TTC549 (cell line): Measurements from ENCODE around the gene CLIC3.

ENCODE experiments used
- FAIRE-seq: peaks from 2 replicates; lab custom pipeline; 2012; peaks lifted over from hg19 to GRCh38; lab: Jason Lieb, UNC

CLIC3 gene

DNA sequence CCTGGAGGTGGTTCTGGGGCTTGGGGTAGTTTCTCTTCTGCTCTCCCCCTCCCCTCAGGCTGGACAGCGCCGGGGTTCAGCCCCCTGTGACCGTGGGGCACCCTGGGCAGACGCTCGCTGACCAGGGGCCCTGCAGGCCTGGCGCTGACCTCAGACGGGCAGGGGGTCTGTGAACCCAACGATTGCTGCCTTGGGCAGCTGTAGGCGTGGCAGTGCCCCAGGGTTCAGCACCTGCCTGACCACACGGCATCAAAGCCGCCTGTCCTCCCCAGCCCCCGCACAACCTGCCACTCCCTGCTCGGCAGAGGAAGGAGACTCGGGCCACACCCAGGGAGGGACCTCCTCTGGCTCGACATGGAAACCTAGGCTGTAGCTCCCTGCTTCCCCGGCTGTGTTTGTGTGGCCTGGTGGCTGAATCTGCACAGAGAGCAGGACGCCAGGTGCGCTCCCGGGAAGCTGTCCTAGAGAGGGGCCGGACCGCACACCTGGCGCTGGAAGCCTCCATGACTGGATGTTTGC lies 32.1 kb downstream of the CLIC3 start:
- FAIRE-seq: no peak

DNA sequence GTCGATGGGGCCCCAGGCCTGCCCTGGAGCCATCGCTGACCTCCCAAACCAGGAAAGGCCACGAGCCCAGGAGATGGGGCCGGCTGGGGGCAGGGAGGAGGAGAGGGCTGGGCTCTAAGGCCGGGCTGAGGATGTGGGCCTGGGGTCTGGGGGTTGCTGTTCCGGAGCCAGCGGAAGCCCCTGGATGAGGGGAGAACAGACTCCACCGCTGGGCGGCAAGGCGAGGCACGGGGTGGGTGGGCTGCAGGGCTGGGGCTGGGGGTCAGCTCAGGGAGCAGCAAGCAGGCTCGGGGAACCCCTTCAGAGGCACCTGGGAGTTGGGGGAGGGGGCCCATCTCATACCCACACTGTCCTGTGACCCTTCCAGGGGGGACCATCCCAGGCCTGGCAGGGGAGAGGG lies 32.6 kb downstream of the CLIC3 start:
- FAIRE-seq: no peak

DNA sequence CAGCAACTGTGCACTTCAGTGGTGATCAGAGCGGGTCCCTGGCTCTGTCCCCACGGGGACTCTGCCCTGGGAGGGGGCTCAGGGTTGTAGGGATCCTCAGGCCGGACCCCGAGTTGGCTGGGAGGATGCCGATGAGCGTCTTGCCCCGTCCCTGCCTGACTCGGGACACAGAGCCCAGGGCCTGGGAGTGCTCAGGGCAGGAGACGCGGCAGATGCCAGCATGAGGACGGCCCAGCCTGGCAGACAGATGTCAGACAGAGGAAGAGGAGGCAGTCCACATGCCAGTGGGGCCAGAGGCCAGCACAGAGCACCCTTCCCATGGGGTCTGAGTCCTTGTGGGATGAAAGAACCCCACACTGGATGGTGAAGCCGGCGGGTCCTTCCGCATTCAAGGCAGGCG lies 33.0 kb downstream of the CLIC3 start:
- FAIRE-seq: no peak

DNA sequence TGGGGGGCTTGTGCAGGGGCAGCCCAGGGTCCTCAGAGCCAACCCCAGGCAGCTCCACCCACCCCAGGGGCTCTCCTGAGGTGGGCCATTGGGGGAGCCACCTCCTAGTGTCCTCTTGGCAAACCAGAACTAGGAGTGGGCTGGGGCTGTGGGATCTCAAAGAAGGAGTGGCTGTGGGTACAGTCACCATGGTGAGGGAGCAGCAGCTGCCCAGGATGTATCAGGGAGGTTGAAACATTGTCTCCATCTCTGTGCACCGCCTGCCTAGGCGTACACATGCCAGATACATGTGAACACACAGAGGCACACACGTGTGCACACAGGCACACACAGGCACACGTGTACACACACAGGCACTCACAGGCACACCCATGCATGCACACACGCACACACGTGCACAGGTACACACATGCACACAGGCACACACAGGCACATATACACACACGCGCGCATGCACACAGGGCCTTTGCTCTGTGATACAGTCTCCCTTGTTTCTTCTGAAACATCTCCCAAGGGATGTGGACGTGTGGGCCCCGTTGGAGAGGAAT lies 33.6 kb downstream of the CLIC3 start:
- FAIRE-seq: no peak

DNA sequence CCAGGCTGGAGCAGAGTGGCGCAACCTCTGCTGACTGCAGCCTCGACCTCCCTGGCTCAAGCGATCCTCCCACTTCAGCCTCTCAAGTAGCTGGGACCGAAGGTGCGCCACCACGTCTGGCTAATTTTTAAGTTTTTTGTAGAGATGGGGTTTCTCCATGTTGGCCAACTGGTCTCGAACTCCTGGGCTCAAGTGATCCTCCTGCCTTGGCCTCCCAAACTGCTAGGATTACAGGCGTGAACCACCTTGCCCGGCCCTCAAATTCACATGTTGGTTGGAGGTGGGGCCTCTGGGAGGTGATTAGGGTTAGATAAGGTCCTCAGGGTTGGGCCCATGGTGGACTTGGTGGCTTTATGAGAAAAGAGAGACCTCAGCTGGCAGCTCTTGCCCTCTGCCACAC lies 34.2 kb downstream of the CLIC3 start:
- no peak for FAIRE-seq

DNA sequence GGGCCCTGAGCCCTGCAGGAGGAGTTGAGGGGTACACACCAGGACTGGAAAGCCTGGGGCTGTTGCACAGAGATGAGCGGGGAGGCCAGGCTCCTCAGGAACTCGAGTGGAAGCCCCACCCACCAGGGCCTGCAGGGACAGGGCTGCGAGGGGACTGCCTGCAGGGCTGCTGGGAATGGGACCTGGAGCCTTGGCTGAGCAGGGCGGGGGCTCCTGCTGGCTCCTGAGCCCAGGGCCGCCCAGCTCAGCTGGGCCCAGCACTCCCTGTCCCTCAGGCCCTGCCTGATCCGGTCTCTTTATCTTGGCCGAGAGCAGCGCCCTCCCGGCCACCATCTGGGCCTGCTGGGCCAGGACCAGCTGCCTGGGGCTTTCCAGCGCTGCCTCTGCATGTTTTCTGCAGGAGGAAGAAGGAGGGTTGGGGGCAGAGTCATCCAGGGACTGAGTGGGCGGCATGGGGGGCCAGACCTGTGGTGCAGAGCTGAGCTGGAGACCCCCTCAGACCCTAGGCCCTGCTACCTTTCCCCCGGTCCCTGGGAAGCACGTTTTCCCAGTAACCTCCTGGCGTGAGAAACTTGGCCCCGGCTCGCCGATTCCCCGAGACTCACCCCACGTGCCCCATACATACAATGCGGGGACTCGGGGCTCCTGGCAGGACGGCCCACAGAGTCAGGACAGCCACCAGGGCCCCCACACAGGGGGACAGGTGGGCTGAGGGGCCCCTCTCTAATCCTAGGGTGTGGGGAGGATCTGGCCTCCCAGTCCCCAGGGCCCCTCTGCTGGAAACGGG lies 34.9 kb downstream of the CLIC3 start:
- FAIRE-seq: no peak

DNA sequence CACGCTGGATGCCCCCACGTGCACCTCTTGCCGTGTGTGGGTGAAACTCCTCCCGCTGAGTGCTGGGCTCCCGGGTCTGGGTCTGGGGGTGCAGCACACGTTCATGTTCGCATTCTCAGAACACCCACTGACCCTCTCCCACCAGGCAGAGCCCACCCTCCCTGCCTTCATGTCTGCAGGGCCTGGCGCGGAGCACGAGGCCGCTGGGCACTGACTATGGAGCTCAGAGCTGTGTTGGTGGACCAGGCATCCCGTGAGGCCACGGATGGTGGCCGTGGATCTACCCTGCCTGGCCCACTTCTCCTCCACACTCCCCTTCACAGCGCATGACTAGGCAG lies 35.5 kb downstream of the CLIC3 start:
- FAIRE-seq: no peak

DNA sequence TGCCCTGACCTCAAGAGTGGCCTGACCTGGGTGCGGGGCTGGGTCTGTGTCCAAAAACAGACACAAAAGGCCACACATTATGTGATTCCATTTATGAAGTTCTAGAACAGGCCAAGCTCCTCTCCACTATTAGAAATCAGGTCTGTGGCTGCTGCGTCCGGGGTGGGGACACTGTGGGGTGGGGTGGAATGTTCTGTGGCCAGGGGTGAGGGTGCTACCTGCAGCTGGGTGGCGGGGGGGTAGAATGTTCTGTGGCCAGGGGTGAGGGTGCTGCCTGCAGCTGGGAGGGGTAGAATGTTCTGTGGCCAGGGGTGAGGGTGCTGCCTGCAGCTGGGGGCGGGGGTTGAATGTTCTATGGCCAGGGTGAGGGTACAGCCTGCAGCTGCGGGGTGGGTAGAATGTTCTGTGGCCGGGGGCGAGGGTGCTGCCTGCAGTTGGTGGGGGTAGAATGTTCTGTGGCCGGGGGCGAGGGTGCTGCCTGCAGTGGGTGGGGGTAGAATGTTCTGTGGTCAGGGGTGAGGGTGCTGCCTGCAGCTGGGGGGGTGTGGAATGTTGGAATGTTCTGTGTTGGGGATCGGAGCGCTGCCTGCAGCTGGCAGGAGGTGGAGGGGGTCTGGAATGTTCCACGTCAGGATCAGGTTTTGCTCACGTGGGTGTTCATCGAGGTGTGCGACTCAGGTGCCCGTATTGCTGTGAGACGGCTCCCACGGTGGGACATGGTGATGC lies 36.0 kb downstream of the CLIC3 start:
- FAIRE-seq: no peak

DNA sequence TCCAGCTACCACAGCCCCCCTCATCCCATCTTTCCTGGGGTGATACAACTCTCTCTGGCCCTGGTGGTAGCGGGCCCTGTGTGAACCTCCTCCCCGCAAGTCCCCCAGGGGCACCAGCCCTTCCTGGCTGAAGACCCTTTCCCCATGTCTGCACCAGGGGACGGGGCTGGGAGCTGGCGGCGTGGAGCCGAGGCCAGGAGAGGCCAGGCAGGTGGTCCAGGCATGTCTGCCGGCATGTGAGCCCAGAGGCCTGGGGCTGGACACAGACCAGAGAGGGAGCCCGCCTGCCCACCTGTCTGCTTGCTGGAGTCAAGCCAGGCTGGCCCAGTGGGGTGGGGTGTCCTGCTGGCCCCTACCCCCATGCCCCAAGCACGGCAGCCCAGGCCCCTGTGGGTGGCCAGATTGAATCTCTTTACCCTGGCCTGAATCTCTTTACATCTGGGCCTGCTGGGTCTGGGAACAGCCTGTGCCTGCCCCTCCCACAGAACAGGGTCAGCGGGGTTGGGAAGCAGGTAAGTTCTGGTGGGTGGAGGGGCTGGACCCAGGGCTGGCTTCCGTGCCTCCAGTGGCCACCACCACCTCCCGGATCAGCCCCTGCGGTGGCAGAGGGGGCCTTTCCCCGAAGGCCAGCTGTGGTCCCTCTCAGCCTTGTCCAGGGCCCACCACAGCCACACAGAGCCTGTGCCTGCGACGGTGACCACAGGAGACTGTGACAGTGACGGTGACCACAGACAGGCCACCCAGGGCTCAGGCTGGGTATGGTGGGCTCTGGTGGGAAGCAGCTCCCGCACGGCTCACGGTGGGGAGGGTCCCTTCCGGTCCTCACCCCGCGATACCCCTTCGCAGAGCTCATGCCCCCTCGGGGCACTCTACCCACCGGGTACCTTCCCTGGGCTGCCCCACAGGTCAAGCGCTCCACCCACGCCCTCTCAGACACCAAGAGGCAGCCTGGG lies 37.2 kb downstream of the CLIC3 start:
- no peak for FAIRE-seq

DNA sequence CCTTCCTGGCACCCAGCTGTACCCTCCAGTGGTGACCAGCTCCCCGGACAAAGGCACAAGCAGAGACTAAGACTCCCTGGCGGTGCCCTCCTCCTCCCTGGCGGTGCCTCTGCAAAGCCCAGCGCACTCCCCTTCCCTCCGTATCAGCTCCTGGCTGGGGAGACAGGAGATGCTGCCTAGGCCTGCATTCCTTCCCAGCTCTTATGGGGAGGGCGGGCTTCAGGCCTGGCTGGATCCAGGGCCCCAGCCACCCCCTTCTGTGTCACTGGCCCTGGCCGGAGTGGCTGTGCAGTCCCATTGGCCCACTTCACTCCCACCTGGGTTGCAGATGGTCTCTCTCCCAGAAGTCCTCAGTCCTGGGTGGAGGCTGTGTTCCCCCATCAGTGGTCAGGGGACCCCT lies 37.9 kb downstream of the CLIC3 start:
- no peak for FAIRE-seq

DNA sequence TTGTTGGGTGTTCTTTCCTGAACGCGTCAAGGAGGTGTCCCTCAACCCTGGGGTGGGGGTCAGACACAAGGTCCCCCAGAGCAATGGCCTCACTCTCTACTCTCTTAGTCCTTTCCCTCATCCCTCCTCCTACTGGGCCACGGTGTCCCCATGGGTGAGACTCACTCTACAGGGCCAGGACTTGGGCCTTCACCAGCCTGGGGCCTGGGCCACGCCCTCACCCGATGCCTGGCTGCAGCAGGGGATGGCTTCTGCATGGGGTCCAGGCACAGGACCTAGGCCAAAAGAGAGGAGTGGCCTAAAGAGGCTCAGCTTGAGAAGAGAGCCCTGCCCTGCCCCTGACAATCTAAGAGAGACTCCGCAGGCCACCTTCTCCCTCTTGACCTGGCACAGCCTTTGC lies 38.5 kb downstream of the CLIC3 start:
- no peak for FAIRE-seq

DNA sequence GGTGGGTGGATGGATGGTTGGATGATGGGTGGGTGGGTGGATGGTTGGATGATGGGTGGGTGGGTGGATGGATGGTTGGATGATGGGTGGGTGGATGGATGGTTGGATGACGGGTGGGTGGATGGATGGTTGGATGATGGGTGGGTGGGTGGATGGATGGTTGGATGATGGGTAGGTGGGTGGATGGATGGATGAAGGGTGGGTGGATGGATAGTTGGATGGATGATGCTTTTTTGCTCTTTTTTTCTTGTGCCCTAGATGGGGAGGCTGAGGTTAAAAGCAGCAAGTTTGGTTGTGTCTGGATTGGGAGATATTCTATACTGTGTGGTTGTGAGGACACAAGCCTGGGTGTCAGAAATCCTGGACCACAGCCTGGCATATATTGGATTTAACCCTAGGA lies 38.9 kb downstream of the CLIC3 start:
- FAIRE-seq: no peak

DNA sequence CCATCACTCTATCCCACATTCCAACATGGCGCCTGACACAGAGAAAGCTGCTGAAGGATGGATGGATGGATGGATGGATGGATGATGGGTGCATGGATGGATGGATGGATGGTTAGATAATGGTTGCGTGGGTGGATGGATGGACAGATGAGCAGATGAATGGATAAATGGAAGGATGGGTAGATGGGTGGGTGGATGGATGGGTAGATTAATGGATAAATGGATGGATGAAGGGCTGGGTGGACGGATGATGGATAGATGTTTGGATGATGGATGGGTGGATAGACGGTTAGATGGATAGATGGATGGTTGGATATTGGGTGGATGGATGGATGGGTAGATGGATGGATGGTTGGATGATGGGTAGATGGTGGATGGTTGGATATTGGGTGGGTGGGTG lies 39.8 kb downstream of the CLIC3 start:
- FAIRE-seq: no peak

DNA sequence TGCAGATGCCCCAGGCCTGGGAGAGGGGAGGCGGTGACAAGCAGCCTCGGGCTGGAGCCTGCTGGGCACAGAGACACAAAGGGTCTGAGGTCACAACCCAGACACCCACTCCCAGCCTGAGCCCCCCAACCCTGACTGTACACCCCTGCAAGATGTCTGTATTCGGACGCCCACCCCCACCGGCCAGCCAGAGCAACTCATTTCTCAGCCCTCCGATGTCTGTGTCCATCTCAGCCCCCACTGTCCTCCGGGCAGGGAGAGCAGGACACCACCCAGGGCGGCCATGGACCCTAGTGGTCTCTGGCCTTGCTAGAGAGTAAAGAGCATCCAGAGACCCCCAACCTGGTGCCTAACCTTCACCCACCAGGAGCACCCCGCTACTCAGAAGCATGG lies 40.4 kb downstream of the CLIC3 start:
- no peak for FAIRE-seq

DNA sequence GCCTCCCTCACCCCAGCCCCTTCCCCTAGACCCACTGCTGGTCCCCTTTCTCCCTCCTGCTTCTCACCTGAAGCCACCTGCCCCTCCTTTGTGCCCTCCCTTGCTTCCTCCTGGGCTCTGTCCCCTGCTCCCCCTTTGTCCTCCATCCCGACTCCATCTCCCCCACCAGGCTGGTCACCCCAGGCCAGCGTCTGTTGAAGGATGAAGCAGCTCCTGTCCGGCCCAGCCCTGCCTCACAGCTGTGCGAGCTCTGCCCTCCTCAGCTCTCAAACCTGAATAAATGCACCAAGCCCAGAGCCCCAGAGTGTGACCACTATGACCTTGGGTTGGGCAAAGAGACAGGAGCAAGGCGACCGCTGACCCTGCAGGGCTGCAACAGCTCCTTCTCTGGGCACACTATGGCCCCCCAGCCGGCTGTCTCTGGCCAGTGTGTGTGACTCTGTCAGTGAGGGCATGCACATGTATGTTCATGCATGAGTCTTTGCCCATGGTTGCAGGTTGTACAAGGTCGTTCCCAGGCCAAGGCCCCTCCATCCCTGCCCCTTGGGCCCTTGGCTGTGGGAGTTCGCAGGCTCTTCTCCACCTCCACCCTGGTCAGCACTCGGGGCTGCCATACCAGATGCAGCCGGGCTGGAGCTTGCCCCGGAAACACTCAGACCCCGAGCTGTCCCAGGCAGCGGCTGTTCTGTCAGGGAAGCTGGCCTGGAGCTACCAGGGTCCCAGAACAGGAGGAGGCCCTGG lies 41.0 kb downstream of the CLIC3 start:
- FAIRE-seq: no peak

DNA sequence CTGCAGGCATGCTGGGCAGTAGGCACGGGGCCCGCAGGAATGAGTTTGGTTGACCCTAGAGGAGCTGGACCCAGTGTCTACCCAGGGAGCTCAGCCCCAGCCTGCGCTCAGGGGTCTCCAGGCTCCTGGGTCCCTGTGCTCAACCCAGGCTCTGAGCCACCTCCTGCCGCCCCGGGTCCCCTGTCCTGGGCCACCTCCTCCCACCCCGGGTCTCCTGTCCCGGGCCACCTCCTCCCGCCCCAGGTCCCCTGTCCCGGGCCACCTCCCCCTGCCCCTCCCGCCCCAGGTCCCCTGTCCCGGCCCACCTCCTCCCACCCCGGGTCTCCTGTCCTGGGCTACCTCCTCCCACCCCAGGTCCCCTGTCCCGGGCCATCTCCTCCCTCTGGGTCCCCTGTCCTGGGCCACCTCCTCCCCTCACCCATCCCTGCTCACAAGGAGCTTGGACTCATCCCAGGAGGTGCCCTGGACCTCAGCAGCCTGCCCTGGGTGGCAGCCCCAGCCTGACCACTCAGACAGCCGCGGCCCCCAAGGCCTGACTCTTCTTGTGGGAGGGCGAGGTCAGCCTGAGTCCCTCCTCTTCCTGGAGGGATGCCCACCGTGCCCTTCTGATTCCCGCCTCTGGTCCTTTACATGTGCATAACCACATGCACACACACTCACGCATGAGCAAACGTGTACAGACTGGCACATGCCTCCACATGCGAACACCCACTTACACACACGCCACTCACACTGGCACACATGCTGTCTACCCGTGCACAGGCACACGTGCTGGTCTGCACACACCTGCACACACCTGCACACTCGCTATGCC lies 41.9 kb downstream of the CLIC3 start:
- no peak for FAIRE-seq

DNA sequence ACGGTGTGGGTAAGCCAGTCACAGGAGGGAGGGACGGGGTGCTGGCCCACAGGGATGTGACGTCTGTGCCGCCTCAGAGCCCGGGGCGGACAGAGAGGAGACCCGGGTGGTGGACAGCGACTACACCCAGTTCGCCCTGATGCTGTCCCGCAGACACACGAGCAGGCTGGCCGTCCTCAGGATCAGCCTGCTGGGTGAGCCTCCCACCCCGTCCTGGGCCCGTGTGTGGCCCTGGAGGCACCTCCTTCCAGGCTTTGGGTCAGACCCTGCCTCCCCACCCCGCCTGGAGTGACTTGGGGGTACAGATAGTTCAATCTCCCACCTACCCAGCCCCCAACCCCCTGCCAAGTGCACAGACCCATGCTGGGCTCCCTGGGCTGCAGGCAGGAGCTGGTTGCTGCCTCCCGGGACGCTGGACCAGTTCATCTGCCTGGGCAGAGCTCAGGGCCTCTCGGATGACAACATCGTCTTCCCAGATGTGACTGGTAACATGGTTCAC lies 42.5 kb downstream of the CLIC3 start:
- FAIRE-seq: no peak

DNA sequence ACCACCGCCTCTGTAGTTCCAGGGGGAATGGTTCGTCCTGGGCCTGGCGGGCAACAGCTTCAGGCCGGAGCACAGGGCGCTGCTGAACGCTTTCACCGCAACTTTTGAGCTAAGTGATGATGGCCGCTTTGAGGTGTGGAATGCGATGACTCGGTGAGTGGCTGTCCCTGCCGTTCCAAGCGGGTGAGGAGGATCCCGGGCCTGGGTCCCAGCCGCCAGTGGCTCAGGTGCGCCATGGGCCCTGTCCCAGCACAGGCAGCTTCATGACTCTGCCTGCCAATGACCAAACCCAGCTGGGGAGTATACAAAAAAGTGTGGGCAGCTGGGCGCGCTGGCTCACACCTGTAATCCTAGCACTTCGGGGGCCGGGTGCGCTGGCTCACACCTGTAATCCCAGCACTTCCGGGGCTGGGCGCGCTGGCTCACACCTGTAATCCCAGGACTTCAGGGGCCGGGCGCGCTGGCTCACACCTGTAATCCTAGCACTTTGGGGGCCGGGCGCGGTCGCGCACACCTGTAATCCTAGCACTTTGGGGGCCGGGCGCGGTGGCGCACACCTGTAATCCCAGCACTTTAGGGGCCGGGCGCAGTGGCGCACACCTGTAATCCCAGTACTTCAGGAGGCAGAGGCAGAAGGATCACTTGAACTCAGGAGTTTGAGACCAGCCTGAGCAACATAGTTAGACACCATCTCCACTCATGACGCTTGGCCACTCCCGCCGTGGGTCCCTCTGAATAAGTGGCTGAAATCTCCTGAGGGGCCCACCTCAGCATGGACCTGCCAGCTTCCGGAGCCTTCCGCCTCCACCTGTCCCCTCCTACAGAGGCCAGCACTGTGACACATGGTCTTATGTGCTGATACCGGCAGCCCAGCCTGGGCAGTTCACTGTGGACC lies 43.2 kb downstream of the CLIC3 start:
- FAIRE-seq: no peak

DNA sequence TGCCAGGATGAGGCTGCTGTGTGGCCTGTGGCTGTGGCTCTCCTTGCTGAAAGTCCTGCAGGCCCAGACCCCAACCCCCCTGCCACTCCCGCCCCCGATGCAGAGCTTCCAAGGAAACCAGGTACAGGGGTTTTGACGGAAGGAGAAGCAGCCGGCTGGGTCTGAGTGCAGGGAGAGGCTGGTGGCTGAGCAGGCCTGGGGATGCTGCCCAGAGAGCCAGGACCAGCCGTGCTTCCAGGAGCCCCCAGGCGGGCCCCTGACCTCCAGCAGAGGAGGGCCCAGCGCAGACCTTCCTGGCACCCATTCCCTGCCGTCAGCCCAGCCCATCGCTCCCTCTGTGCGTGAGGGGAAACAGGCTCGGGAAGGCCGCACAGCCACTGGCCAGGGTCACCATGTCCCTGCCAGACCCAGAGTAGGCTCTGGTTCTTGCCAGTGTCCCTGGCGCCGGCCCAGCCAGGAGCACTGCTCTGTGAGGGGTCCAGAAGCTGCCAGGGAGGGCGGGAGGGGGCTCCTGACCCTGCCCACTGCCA lies 44.0 kb downstream of the CLIC3 start:
- FAIRE-seq: no peak
